ENCODE data around the gene SRF. TPM values are rescaled to one million over a fixed set of nuclear protein-coding genes. Genes with fewer than 3 reads are reported as not detected.
A peak's percentile ranks its signal among the peaks of the same experiment; 100 is the strongest.

The SRF gene
- total RNA-seq, 2 experiments from 2014 or later = 45.0 to 53.2 TPM

- no peak for DNase-seq
- no peaks in the 10 kb centered on the region for H3K27me3 Mint-ChIP-seq
- no peaks in the 10 kb centered on the region for H3K9me3 Mint-ChIP-seq (ENCODE audit: low read depth)
- H3K27ac Mint-ChIP-seq = peak overlapping the region; percentile 82
- no peak for ATAC-seq
- H3K4me1 Mint-ChIP-seq = peaks cover 51% of the 10 kb centered on the region
- CTCF ChIA-PET = interaction anchor here (1.0 to 1.9 kb wide), 4 partner anchors 9 to 47 kb away, joined by 3 to 12 read pairs (median 6); partner anchors contain the start of gene DNPH1
- H3K36me3 Mint-ChIP-seq = peaks cover 33% of the 10 kb centered on the region
- H3K4me3 Mint-ChIP-seq = peak overlapping the region; percentile 91
Observed at GRCh38 chr6:43181621-43181941, 10.5 kb downstream of the SRF start.

- CTCF ChIA-PET = interaction anchor here (0.7 to 1.9 kb wide), 6 partner anchors 10 to 576 kb away, joined by 3 to 12 read pairs (median 4); partner anchors contain the start of gene DNPH1
- DNase-seq = peak; percentile 90
- H3K36me3 Mint-ChIP-seq = peaks cover 34% of the 10 kb centered on the region
- ATAC-seq = peak; percentile 98
- no peaks in the 10 kb centered on the region for H3K27me3 Mint-ChIP-seq
- peaks cover 51% of the 10 kb centered on the region for H3K4me1 Mint-ChIP-seq
- H3K9me3 Mint-ChIP-seq (ENCODE audit: low read depth) = no peaks in the 10 kb centered on the region
- peak within 1 kb of the TSS; percentile 82 for H3K27ac Mint-ChIP-seq
- peak within 1 kb of the TSS; percentile 91 for H3K4me3 Mint-ChIP-seq
Observed at GRCh38 chr6:43181942-43182860, 11.1 kb downstream of the SRF start, which contains the start of gene CUL9. TSS of gene CUL9 (plus strand) at chr6:43182196. CDS start at chr6:43184311, 2,115 bp downstream.

- Mint-ChIP-seq H3K27ac (peak overlapping the region; percentile 82), H3K27me3 (no peaks in the 10 kb centered on the region), H3K9me3 (ENCODE audit: low read depth) (no peaks in the 10 kb centered on the region), H3K4me3 (peak overlapping the region; percentile 91), H3K4me1 (peaks cover 46% of the 10 kb centered on the region), H3K36me3 (peaks cover 30% of the 10 kb centered on the region)
- ATAC-seq (no peak), DNase-seq (no peak)
- CTCF ChIA-PET = interaction anchor here (0.6 to 1.9 kb wide), 2 partner anchors 42 to 45 kb away, joined by 3 to 6 read pairs; no protein-coding TSS in a partner anchor
Observed at GRCh38 chr6:43183441-43183840, 12.4 kb downstream of the SRF start.

DNA sequence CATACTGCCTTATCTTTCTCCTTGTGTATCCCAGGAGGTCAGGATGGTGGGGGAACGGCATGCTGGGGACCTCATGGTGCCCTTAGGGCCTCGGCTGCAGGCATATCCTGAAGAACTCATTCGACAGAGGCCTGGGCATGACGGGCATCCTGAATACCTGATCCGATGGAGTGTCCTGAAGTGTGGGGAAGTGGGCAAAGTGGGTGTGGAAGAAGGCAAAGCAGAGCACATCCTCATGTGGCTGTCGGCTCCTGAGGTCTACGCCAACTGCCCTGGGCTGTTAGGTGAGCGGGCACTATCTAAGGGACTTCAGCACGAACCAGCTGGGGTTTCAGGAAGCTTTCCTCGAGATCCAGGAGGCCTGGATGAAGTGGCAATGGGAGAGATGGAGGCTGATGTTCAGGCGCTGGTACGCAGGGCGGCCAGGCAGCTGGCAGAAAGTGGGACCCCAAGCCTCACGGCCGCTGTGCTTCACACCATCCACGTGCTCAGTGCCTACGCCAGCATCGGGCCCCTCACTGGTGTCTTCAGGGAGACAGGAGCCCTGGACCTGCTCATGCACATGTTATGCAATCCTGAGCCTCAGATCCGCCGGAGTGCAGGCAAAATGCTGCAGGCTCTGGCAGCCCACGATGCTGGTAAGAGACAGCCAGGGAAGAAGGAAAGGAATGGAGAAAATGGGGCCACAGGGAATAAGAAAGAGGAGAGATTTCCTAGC is 13.4 kb downstream of the SRF start:
- no peak overlapping the region for H3K4me3 Mint-ChIP-seq
- CTCF ChIA-PET = interaction anchor here (2.1 kb wide), 1 partner anchor 44 kb away, joined by 7 read pairs; the partner anchor contains the start of gene DNPH1
- peak overlapping the region; percentile 56 for H3K27ac Mint-ChIP-seq
- no peaks in the 10 kb centered on the region for H3K27me3 Mint-ChIP-seq
- peaks cover 45% of the 10 kb centered on the region for H3K4me1 Mint-ChIP-seq
- H3K9me3 Mint-ChIP-seq (ENCODE audit: low read depth) = no peaks in the 10 kb centered on the region
- peaks cover 27% of the 10 kb centered on the region for H3K36me3 Mint-ChIP-seq
- no peak for DNase-seq
- ATAC-seq = no peak

GRCh38 chr6:43185391-43185985 is 14.4 kb downstream of the SRF start:
- Mint-ChIP-seq H3K27me3 (no peaks in the 10 kb centered on the region), H3K36me3 (peaks cover 27% of the 10 kb centered on the region), H3K4me3 (peak overlapping the region; percentile 17), H3K27ac (peak overlapping the region; percentile 75), H3K4me1 (peaks cover 45% of the 10 kb centered on the region), H3K9me3 (ENCODE audit: low read depth) (no peaks in the 10 kb centered on the region)
- DNase-seq (peak; percentile 52), ATAC-seq (no peak)
- CTCF ChIA-PET = interaction anchor here (1.1 to 2.1 kb wide), 2 partner anchors 43 to 324 kb away, joined by 3 to 7 read pairs; partner anchors contain the start of genes DNPH1 and LRRC73

- Mint-ChIP-seq H3K4me1 (peaks cover 43% of the 10 kb centered on the region), H3K27me3 (no peaks in the 10 kb centered on the region), H3K4me3 (no peak overlapping the region), H3K27ac (no peak overlapping the region), H3K36me3 (peaks cover 26% of the 10 kb centered on the region), H3K9me3 (ENCODE audit: low read depth) (no peaks in the 10 kb centered on the region)
- CTCF ChIA-PET = interaction anchor here (1.0 to 2.1 kb wide), 3 partner anchors 42 to 324 kb away, joined by 3 to 7 read pairs (median 3); partner anchors contain the start of genes DNPH1 and LRRC73
- ATAC-seq (no peak), DNase-seq (no peak)
Observed at GRCh38 chr6:43186019-43186418, 14.9 kb downstream of the SRF start.

DNA sequence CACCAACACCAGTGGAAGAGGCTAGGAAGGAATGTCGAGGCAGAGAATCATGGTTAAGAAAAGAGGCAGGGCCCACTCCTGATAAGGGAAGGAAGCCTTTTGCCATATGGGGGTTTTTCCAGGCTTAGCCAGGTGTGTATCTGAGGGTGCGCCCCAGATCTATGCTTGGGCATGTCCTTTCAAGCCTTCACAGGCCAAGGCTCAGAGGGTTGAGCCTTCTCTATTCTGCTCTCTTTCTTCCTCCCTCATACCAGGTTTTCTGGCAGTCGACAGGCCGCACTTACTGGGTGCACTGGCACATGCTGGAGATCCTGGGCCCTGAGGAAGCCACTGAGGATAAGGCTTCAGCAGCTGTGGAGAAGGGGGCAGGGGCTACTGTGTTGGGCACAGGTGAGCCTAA is 15.6 kb downstream of the SRF start:
- H3K4me1 Mint-ChIP-seq = peaks cover 37% of the 10 kb centered on the region
- DNase-seq (no peak), ATAC-seq (no peak)
- H3K9me3 Mint-ChIP-seq (ENCODE audit: low read depth) = no peaks in the 10 kb centered on the region
- H3K36me3 Mint-ChIP-seq = peaks cover 26% of the 10 kb centered on the region
- no peaks in the 10 kb centered on the region for H3K27me3 Mint-ChIP-seq
- no peak overlapping the region for H3K4me3 Mint-ChIP-seq
- CTCF ChIA-PET = interaction anchor here (1.0 kb wide), 1 partner anchor 43 kb away, joined by 3 read pairs; no protein-coding TSS in a partner anchor
- H3K27ac Mint-ChIP-seq = no peak overlapping the region

- ATAC-seq (no peak), DNase-seq (no peak)
- CTCF ChIA-PET = interaction anchor here (1.3 kb wide), 1 partner anchor 16 kb away, joined by 4 read pairs; no protein-coding TSS in a partner anchor
- peaks cover 29% of the 10 kb centered on the region for H3K36me3 Mint-ChIP-seq
- peaks cover 32% of the 10 kb centered on the region for H3K4me1 Mint-ChIP-seq
- no peaks in the 10 kb centered on the region for H3K27me3 Mint-ChIP-seq
- no peak overlapping the region for H3K4me3 Mint-ChIP-seq
- no peaks in the 10 kb centered on the region for H3K9me3 Mint-ChIP-seq (ENCODE audit: low read depth)
- H3K27ac Mint-ChIP-seq = no peak overlapping the region
Observed at GRCh38 chr6:43187821-43188220, 16.8 kb downstream of the SRF start.

- Mint-ChIP-seq H3K4me1 (peaks cover 26% of the 10 kb centered on the region), H3K9me3 (ENCODE audit: low read depth) (no peaks in the 10 kb centered on the region), H3K27ac (no peak overlapping the region), H3K36me3 (peaks cover 33% of the 10 kb centered on the region), H3K4me3 (no peak overlapping the region), H3K27me3 (no peaks in the 10 kb centered on the region)
- DNase-seq (no peak), ATAC-seq (no peak)
- CTCF ChIA-PET = interaction anchor here (0.9 to 1.3 kb wide), 2 partner anchors 17 to 36 kb away, joined by 3 to 4 read pairs; no protein-coding TSS in a partner anchor
Observed at GRCh38 chr6:43188426-43188825, 17.4 kb downstream of the SRF start.

- no peaks in the 10 kb centered on the region for H3K27me3 Mint-ChIP-seq
- no peaks in the 10 kb centered on the region for H3K9me3 Mint-ChIP-seq (ENCODE audit: low read depth)
- ATAC-seq (no peak), DNase-seq (no peak)
- H3K4me1 Mint-ChIP-seq = peaks cover 13% of the 10 kb centered on the region
- H3K36me3 Mint-ChIP-seq = peaks cover 33% of the 10 kb centered on the region
- H3K27ac Mint-ChIP-seq = no peak overlapping the region
- CTCF ChIA-PET = interaction anchor here (1.2 kb wide), 1 partner anchor 18 kb away, joined by 3 read pairs; no protein-coding TSS in a partner anchor
- no peak overlapping the region for H3K4me3 Mint-ChIP-seq
Observed at GRCh38 chr6:43189776-43190304, 18.8 kb downstream of the SRF start.

DNA sequence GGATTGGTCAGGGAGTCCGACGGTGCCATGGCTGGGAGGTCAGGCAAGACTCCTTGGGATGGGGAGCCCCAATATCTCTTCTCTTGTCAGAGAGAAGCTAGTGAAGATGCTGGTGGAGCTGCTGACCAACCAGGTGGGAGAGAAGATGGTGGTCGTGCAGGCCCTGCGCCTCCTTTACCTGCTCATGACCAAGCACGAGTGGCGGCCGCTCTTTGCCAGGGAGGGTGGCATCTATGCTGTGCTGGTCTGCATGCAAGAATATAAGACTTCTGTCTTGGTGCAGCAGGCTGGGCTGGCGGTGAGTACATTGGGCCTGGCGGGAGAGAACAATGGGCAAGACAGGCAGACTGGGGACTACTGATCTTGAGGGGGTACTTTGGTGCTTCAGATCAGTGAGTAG is 21.8 kb downstream of the SRF start:
- Mint-ChIP-seq H3K9me3 (ENCODE audit: low read depth) (no peaks in the 10 kb centered on the region), H3K4me3 (no peak overlapping the region), H3K4me1 (no peaks in the 10 kb centered on the region), H3K27ac (no peak overlapping the region), H3K36me3 (peaks cover 22% of the 10 kb centered on the region), H3K27me3 (no peaks in the 10 kb centered on the region)
- DNase-seq = no peak
- CTCF ChIA-PET = no interaction called here
- ATAC-seq = no peak

- DNase-seq (no peak), ATAC-seq (no peak)
- Mint-ChIP-seq H3K27me3 (no peaks in the 10 kb centered on the region), H3K4me3 (no peak overlapping the region), H3K9me3 (ENCODE audit: low read depth) (no peaks in the 10 kb centered on the region), H3K27ac (no peak overlapping the region), H3K36me3 (peaks cover 18% of the 10 kb centered on the region), H3K4me1 (no peaks in the 10 kb centered on the region)
- CTCF ChIA-PET = no interaction called here
Observed at GRCh38 chr6:43193929-43194328, 22.9 kb downstream of the SRF start.

DNA sequence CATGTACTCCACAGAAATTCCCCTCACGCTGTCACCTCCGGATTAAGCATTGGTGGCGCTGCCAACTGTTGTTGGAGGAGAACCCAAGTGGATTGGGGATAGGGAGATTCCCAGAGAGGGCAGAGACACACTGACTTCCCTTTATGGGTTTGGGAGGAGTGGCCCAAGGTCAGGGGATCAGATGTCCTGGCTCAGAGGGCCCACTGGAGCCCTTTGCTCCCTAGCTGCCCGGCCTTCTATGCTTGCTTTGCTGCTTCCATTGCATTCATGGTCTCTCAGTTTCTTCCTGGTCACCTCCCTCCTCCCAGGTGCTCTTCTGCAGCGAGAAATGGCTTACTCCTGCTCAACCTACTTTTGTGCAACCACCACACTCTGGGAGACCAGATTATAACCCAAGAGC is 25.3 kb downstream of the SRF start:
- H3K36me3 Mint-ChIP-seq = peaks cover 20% of the 10 kb centered on the region
- ATAC-seq (no peak), DNase-seq (no peak)
- H3K27ac Mint-ChIP-seq = no peak overlapping the region
- no peaks in the 10 kb centered on the region for H3K9me3 Mint-ChIP-seq (ENCODE audit: low read depth)
- CTCF ChIA-PET = no interaction called here
- H3K27me3 Mint-ChIP-seq = no peaks in the 10 kb centered on the region
- H3K4me1 Mint-ChIP-seq = no peaks in the 10 kb centered on the region
- no peak overlapping the region for H3K4me3 Mint-ChIP-seq
